GM18873 (cell line): ENCODE data around the gene STX16.

ENCODE experiments used
- ATAC-seq: cut with Tn5 transposase; IDR thresholded peaks from one replicate; pipeline ENCODE4 v1.9.1; 2021; ENCODE audit warnings: mild to moderate bottlenecking, moderate library complexity, moderate number of reproducible peaks; ENCODE audit not compliant: unreplicated experiment, low FRiP score

Gene STX16

GRCh38 chr20:58650776-58651558 lies at the start of gene STX16:
STX16 (plus strand) TSS chr20:58651283; CDS start chr20:58652007, 724 bp downstream.
- ATAC-seq: peak; percentile 40

GRCh38 chr20:58602124-58602523 lies 49.0 kb upstream of the STX16 start:
- no peak for ATAC-seq

GRCh38 chr20:58603721-58604120 lies 47.4 kb upstream of the STX16 start:
- no peak for ATAC-seq

GRCh38 chr20:58604128-58604881 lies 46.8 kb upstream of the STX16 start:
- ATAC-seq: no peak

- no peak for ATAC-seq
Observed at GRCh38 chr20:58605292-58606065, 45.6 kb upstream of the STX16 start.

GRCh38 chr20:58606184-58606583 lies 44.9 kb upstream of the STX16 start:
- no peak for ATAC-seq

- ATAC-seq: no peak
Observed at GRCh38 chr20:58608096-58608840, 42.8 kb upstream of the STX16 start.

GRCh38 chr20:58609026-58609425 lies 42.1 kb upstream of the STX16 start:
- ATAC-seq: no peak

GRCh38 chr20:58610071-58610800 lies 40.8 kb upstream of the STX16 start:
- no peak for ATAC-seq

GRCh38 chr20:58610811-58611210 lies 40.3 kb upstream of the STX16 start:
- no peak for ATAC-seq

GRCh38 chr20:58611236-58612030 lies 39.6 kb upstream of the STX16 start:
- ATAC-seq: no peak

GRCh38 chr20:58612121-58612691 lies 38.9 kb upstream of the STX16 start:
- ATAC-seq: no peak

GRCh38 chr20:58613061-58613854 lies 37.8 kb upstream of the STX16 start:
- no peak for ATAC-seq

- no peak for ATAC-seq
Observed at GRCh38 chr20:58614366-58614765, 36.7 kb upstream of the STX16 start.

- no peak for ATAC-seq
Observed at GRCh38 chr20:58614984-58615760, 35.9 kb upstream of the STX16 start.

GRCh38 chr20:58616411-58616810 lies 34.7 kb upstream of the STX16 start:
- ATAC-seq: no peak

GRCh38 chr20:58617158-58617557 lies 33.9 kb upstream of the STX16 start:
- ATAC-seq: no peak
